K562 (cell line): ENCODE measurements around the gene ZNF81. TPM values are rescaled to one million over a fixed set of nuclear protein-coding genes. Genes with fewer than 3 reads are reported as not detected.

Source experiments
- ATAC-seq: fragments of 200-7000 bp; cut with Tn5 transposase; 3 replicates; pipeline ENCODE4 v1.9.1; 2020; ENCODE audit warnings: moderate library complexity
- BruUV-seq: library from RNA; stranded (reverse); fragments of 400-500 nt; replicated peaks from 2 replicates; lab custom pipeline; 2021; lab: Mats Ljungman, UMichigan
- CTCF ChIA-PET: fragments of 300-600 bp; formaldehyde crosslinking; extraction: SDS; loops from one replicate; lab custom pipeline; 2021; ENCODE audit warnings: low intra/inter-chr PET ratio; lab: Yijun Ruan, JAX
- POLR2A ChIA-PET: fragments of 300-600, 350-650 bp; sonication (Branson Sonifier 250); formaldehyde crosslinking; extraction: SDS; loops from one replicate; lab custom pipeline; 2021; ENCODE audit warnings: antibody characterized with exemption, inconsistent platforms; lab: Yijun Ruan, JAX
- DNase-seq, 4 experiments: peaks; one replicate each; pipeline versions ENCODE4 v3.0.0 to v3.0.0-alpha.2; 2011 to 2018; ENCODE audit warnings: low spot score in 3 of 4, mixed read lengths in 3 of 4; ENCODE audit errors: extremely low read depth in 1 of 4
- FAIRE-seq: peaks from 2 replicates; lab custom pipeline; 2011; peaks lifted over from hg19 to GRCh38; lab: Jason Lieb, UNC
- H2AFZ ChIP-seq: 2 replicates; pipeline ENCODE4 v1.6.0; 2011; ENCODE audit warnings: low read depth, low read length, control low read depth, inconsistent platforms
- H3K27ac ChIP-seq: fragments of 200-600 bp; 3 replicates; pipeline ENCODE4 v1.8.0; 2011; ENCODE audit warnings: low read depth, mild to moderate bottlenecking, control low read depth, inconsistent platforms, low read length, moderate library complexity, mixed read lengths; ENCODE audit errors: extremely low read depth
- H3K27me3 ChIP-seq, 2 experiments: fragments of 300-600 bp in 1 of 2; 2 replicates in 1 of 2; 3 replicates in 1 of 2; pipeline versions ENCODE4 v1.6.0 to v1.8.0; 2011; ENCODE audit warnings: inconsistent platforms in 2 of 2, low read length in 2 of 2, mild to moderate bottlenecking in 1 of 2, mixed read lengths in 1 of 2, moderate library complexity in 1 of 2; ENCODE audit not compliant: control insufficient read depth in 2 of 2, insufficient read depth in 2 of 2
- H3K36me3 ChIP-seq: fragments of 300-600 bp; 3 replicates; pipeline ENCODE4 v1.8.0; 2011; ENCODE audit warnings: mild to moderate bottlenecking, low read length, inconsistent platforms; ENCODE audit not compliant: control insufficient read depth, insufficient read depth
- H3K4me1 ChIP-seq, 2 experiments: fragments of 200-600 bp in 1 of 2; replicated peaks in 1 of 2; 2 replicates in 1 of 2; 3 replicates in 1 of 2; pipeline versions ENCODE4 v1.5.1 to v1.8.0; 2011; ENCODE audit warnings: inconsistent platforms in 2 of 2, low read length in 2 of 2, mild to moderate bottlenecking in 1 of 2, mixed read lengths in 1 of 2, moderate library complexity in 1 of 2; ENCODE audit not compliant: control insufficient read depth in 2 of 2, insufficient read depth in 2 of 2
- H3K4me2 ChIP-seq: 2 replicates; pipeline ENCODE4 v1.6.1; 2011; ENCODE audit warnings: low read length, control low read depth, inconsistent platforms, mixed read lengths; ENCODE audit not compliant: insufficient read depth
- H3K4me3 ChIP-seq: fragments of 200-600 bp; sonication (generic), shearing (Covaris generic); 2 replicates; pipeline ENCODE4 v1.5.1; 2016; ENCODE audit warnings: control low read depth, inconsistent platforms
- H3K79me2 ChIP-seq: fragments of 200-600 bp; 3 replicates; pipeline ENCODE4 v1.8.0; 2011; ENCODE audit warnings: low read length, inconsistent platforms; ENCODE audit not compliant: control insufficient read depth, insufficient read depth
- H3K9ac ChIP-seq, 2 experiments: 2 replicates each; pipeline versions ENCODE4 v1.6.0 to v1.6.1; 2011; ENCODE audit warnings: low read depth in 2 of 2, low read length in 2 of 2, control low read depth in 1 of 2, inconsistent platforms in 1 of 2, mild to moderate bottlenecking in 1 of 2, mixed read lengths in 1 of 2; ENCODE audit not compliant: insufficient read depth in 1 of 2
- H3K9me1 ChIP-seq: one replicate; pipeline ENCODE4 v1.6.0; 2011; ENCODE audit warnings: inconsistent platforms, mild to moderate bottlenecking, low read length, moderate library complexity; ENCODE audit not compliant: control insufficient read depth, insufficient read depth
- H3K9me3 ChIP-seq: replicated peaks from 2 replicates; pipeline ENCODE4 v1.5.1; 2011; ENCODE audit warnings: low read depth, low read length, inconsistent platforms; ENCODE audit not compliant: control insufficient read depth, insufficient read depth
- H4K20me1 ChIP-seq: replicated peaks from 2 replicates; pipeline ENCODE4 v1.6.1; 2011; ENCODE audit warnings: low read length, inconsistent platforms, mixed read lengths; ENCODE audit not compliant: control insufficient read depth, insufficient read depth
- BRCA1 ChIP-seq, 2 experiments: fragments of 450-650 bp in 1 of 2; sonication (generic) in 1 of 2; formaldehyde crosslinking in 1 of 2; IDR thresholded peaks; 2 replicates each; pipeline versions ENCODE4 v1.5.0 to v1.6.1; 2017 to 2020; ENCODE audit warnings: mild to moderate bottlenecking in 1 of 2, missing genetic modification reagents in 1 of 2
- CBFA2T3 ChIP-seq: fragments of 450-650 bp; IDR thresholded peaks from 2 replicates; pipeline ENCODE4 v1.6.1; 2017
- FOXA3 ChIP-seq, 2 experiments: fragments of 450-650 bp in 1 of 2; sonication (generic) in 1 of 2; formaldehyde crosslinking; IDR thresholded peaks in 1 of 2; conservative IDR thresholded peaks in 1 of 2; 2 replicates each; pipeline versions ENCODE4 v1.4.0 to v1.8.0; 2020 to 2022; ENCODE audit warnings: mild to moderate bottlenecking in 2 of 2, missing genetic modification reagents in 1 of 2
- GTF2F1 ChIP-seq: IDR thresholded peaks from 2 replicates; pipeline ENCODE4 v1.6.1; 2011; ENCODE audit warnings: low read depth, low read length, improper control_type of control experiment
- HEY1 ChIP-seq: fragments of 250-450 bp; sonication (Bioruptor Pico); IDR thresholded peaks from 2 replicates; pipeline ENCODE4 v1.5.0; 2020; ENCODE audit warnings: mild to moderate bottlenecking, moderate library complexity, borderline replicate concordance
- HLTF ChIP-seq: fragments of 450-650 bp; IDR thresholded peaks from 2 replicates; pipeline ENCODE4 v1.6.1; 2016
- IRF2 ChIP-seq: sonication (generic); formaldehyde crosslinking; IDR thresholded peaks from 2 replicates; pipeline ENCODE4 v1.8.1; 2022; ENCODE audit warnings: mild to moderate bottlenecking, missing genetic modification reagents
- LCOR ChIP-seq: sonication (generic); formaldehyde crosslinking; IDR thresholded peaks from 2 replicates; pipeline ENCODE4 v1.8.0; 2022; ENCODE audit warnings: mild to moderate bottlenecking, missing genetic modification reagents
- NFIX ChIP-seq: fragments of 250-450 bp; sonication (Bioruptor Pico); IDR thresholded peaks from 2 replicates; pipeline ENCODE4 v1.4.0; 2020; ENCODE audit warnings: low read depth, mild to moderate bottlenecking, moderate library complexity
- POLR2A ChIP-seq: fragments of 450-650 bp; conservative IDR thresholded peaks from 2 replicates; pipeline ENCODE4 v1.6.1; 2016
- SRSF1 ChIP-seq: fragments of 200-400 bp; formaldehyde crosslinking; IDR thresholded peaks from 2 replicates; pipeline ENCODE4 v1.6.1; 2017; ENCODE audit warnings: mild to moderate bottlenecking, low read depth, low read length, moderate library complexity
- TAF1 ChIP-seq: IDR thresholded peaks from 2 replicates; pipeline ENCODE4 v1.6.1; 2011; ENCODE audit warnings: mild to moderate bottlenecking, low read length, moderate library complexity; ENCODE audit not compliant: insufficient read depth, control insufficient read depth, severe bottlenecking; ENCODE audit errors: extremely low read depth
- TCF15 ChIP-seq: fragments of 250-450 bp; sonication (Bioruptor Pico); IDR thresholded peaks from 2 replicates; pipeline ENCODE4 v1.8.0; 2022; ENCODE audit warnings: moderate library complexity, mild to moderate bottlenecking, inconsistent platforms
- TRIM24 ChIP-seq, 2 experiments: fragments of 450-650 bp; IDR thresholded peaks; 2 replicates each; pipeline ENCODE4 v1.6.1; 2016
- ZNF699 ChIP-seq: fragments of 250-450 bp; sonication (Bioruptor Pico); IDR thresholded peaks from 2 replicates; pipeline ENCODE4 v1.8.0; 2021; ENCODE audit warnings: mild to moderate bottlenecking, moderate library complexity; ENCODE audit not compliant: insufficient replicate concordance
- WGBS: fragments of 100-300 bp; shearing (Covaris generic); methylation state at CpG from one replicate; pipeline ENCODE4 v1.1.6; 2016; ENCODE audit warnings: low coverage, mixed read lengths; ENCODE audit not compliant: insufficient coverage; ENCODE audit errors: missing lambda C conversion rate; 5-methylcytosine and 5-hydroxymethylcytosine counted together
- in situ Hi-C: fragments of 300-500 bp; cut with MboI; formaldehyde crosslinking; loops from 4 replicates; pipeline ENCODE4 v1.15.0; 2018; ENCODE audit warnings: inconsistent platforms, mixed read lengths
- intact Hi-C: fragments of 100-400 bp; cut with micrococcal nuclease; formaldehyde crosslinking; loops from 2 replicates; pipeline ENCODE4 v1.14.2; 2022
- polyA plus RNA-seq, 8 experiments: library from polyadenylated mRNA; depleted of rRNA in 4 of 8; stranded (reverse) in 5 of 8; unstranded in 3 of 8; fragments of >200 nt; fragmentation: Nextera tagmentation in 2 of 8; fragmentation: Illumina TruSeq in 1 of 8; extraction: Ambion mirVana in 2 of 8; extraction: Trizol in 1 of 8; gene quantifications; 2 replicates each; pipeline versions ENCODE4 v1.2.1 to v1.2.3, GENCODE V29; 2011 to 2014; ENCODE audit warnings: inconsistent platforms in 1 of 8, missing spikeins in 1 of 8
- total RNA-seq, 7 experiments: library from RNA; depleted of rRNA in 6 of 7; stranded (reverse); fragments of >200 nt in 6 of 7; fragmentation: Illumina TruSeq in 2 of 7; extraction: Trizol in 2 of 7; gene quantifications; 2 replicates each; pipeline versions ENCODE4 v1.2.1 to v1.2.3, GENCODE V29; 2011 to 2021; ENCODE audit warnings: low replicate concordance in 1 of 7

ZNF81 gene
- total and polyA plus RNA-seq, 9 of the 15 experiments (the other 6 are each of a cell fraction or from before 2014, with no cell fraction given) = 2.4 to 9.6 (median 4.9) TPM

GRCh38 chrX:47864785-47865184 is 28.1 kb downstream of the ZNF81 start (continued):
- no peak for TF ChIP-seq BRCA1 (IDR thresholded peaks at IDR 0.05)
- TF ChIP-seq BRCA1 (CRISPR knock-in tag; IDR thresholded peaks at IDR 0.05) = no peak
- no peak for TF ChIP-seq TRIM24 (IDR thresholded peaks at IDR 0.05)
- no peak for TF ChIP-seq GTF2F1

- no peak for DNase-seq
- in situ Hi-C loops (loop anchor here (25.0 kb wide), 1 partner anchor 614 kb away; the partner anchor contains the start of gene FTSJ1), intact Hi-C loops (no loop called here)
- Histone ChIP-seq H3K9me3 (no peaks in the 10 kb centered on the region), H3K9me1 (no peaks in the 10 kb centered on the region), H3K4me1 (no peaks in the 10 kb centered on the region), H3K27ac (no peak overlapping the region), H3K36me3 (no peaks in the 10 kb centered on the region), H3K9ac (no peak overlapping the region), H3K79me2 (no peaks in the 10 kb centered on the region), H3K4me2 (no peak overlapping the region), H3K27me3 (no peaks in the 10 kb centered on the region), H4K20me1 (no peaks in the 10 kb centered on the region), H2AFZ (no peak overlapping the region), H3K4me3 (no peak overlapping the region)
- FAIRE-seq = no peak
- BruUV-seq = no TSS peak
- WGBS = 44% methylated on average over 3 of the region's 3 CpGs
- no peak for ATAC-seq
- no peak for TF ChIP-seq FOXA3 (CRISPR knock-in tag; conservative IDR thresholded peaks at IDR 0.05 in 1 of 2, IDR thresholded peaks at IDR 0.05 in 1 of 2)
- TF ChIP-seq NFIX (CRISPR knock-in tag) = no peak
- TF ChIP-seq CBFA2T3 = no peak
- no peak for TF ChIP-seq LCOR (CRISPR knock-in tag)
- no peak for TF ChIP-seq HLTF
- TF ChIP-seq IRF2 = no peak
- TF ChIP-seq TAF1 = no peak
- no peak for TF ChIP-seq SRSF1
- no peak for TF ChIP-seq ZNF699 (CRISPR knock-in tag)
- no peak for TF ChIP-seq HEY1 (CRISPR knock-in tag)
- no peak for TF ChIP-seq POLR2A
- no peak for TF ChIP-seq TCF15 (CRISPR knock-in tag)
- ChIA-PET POLR2A (no interaction called here), CTCF (no interaction called here)
Measured at GRCh38 chrX:47873123-47873522, 36.4 kb downstream of the ZNF81 start.
